DOHH2 (cell line): Measurements from ENCODE around the gene NR1H4.
"Not testable (repeated sequence)": the region's sequence is repeated elsewhere in the genome, so short reads cannot be mapped to it uniquely, and the experiment has no call there.

ENCODE experiments used
- H3F3A ChIP-seq: fragments of 200-600 bp; sonication (generic), shearing (Covaris generic); 2 replicates; pipeline ENCODE4 v1.6.0; 2016; ENCODE audit warnings: antibody characterized with exemption, mild to moderate bottlenecking; ENCODE audit not compliant: control insufficient read depth, insufficient read depth
- H3K27ac ChIP-seq: fragments of 200-600 bp; sonication (generic); 2 replicates; pipeline ENCODE4 v1.5.1; 2014; ENCODE audit warnings: low read depth, mild to moderate bottlenecking, low read length, moderate library complexity
- H3K27me3 ChIP-seq: fragments of 200-600 bp; sonication (generic); 2 replicates; pipeline ENCODE4 v1.6.1; 2014; ENCODE audit warnings: mild to moderate bottlenecking, low read length, mixed read lengths; ENCODE audit not compliant: control insufficient read depth
- H3K36me3 ChIP-seq: fragments of 200-600 bp; sonication (generic); 2 replicates; pipeline ENCODE4 v1.6.1; 2014; ENCODE audit warnings: mild to moderate bottlenecking, low read length, moderate library complexity, mixed read lengths; ENCODE audit not compliant: control insufficient read depth
- H3K4me1 ChIP-seq: fragments of 200-600 bp; sonication (generic); 2 replicates; pipeline ENCODE4 v1.6.1; 2014; ENCODE audit warnings: mild to moderate bottlenecking, low read length, mixed read lengths; ENCODE audit not compliant: control insufficient read depth
- H3K4me2 ChIP-seq: fragments of 200-600 bp; sonication (generic); 2 replicates; pipeline ENCODE4 v1.6.0; 2014; ENCODE audit warnings: mild to moderate bottlenecking, low read length, moderate library complexity
- H3K4me3 ChIP-seq: fragments of 200-600 bp; sonication (generic); 2 replicates; pipeline ENCODE4 v1.5.1; 2014; ENCODE audit warnings: mild to moderate bottlenecking, low read length, mixed read lengths
- H3K79me2 ChIP-seq: fragments of 200-600 bp; sonication (generic); 2 replicates; pipeline ENCODE4 v1.6.1; 2014; ENCODE audit warnings: mild to moderate bottlenecking, low read length, mixed read lengths; ENCODE audit not compliant: control insufficient read depth
- H3K9me2 ChIP-seq: fragments of 200-600 bp; sonication (generic); replicated peaks from 2 replicates; pipeline ENCODE4 v1.6.1; 2014; ENCODE audit warnings: mild to moderate bottlenecking, low read length, mixed read lengths; ENCODE audit not compliant: control insufficient read depth
- H3K9me3 ChIP-seq: fragments of 200-600 bp; sonication (generic); 2 replicates; pipeline ENCODE4 v1.6.1; 2014; ENCODE audit warnings: antibody characterized with exemption, low read length, mixed read lengths; ENCODE audit not compliant: control insufficient read depth, insufficient read depth
- H4K20me1 ChIP-seq: fragments of 200-600 bp; sonication (generic); 2 replicates; pipeline ENCODE4 v1.6.0; 2014; ENCODE audit warnings: low read depth, mild to moderate bottlenecking, antibody characterized with exemption, low read length, moderate library complexity; ENCODE audit not compliant: control insufficient read depth, insufficient read depth
- EZH2phosphoT487 ChIP-seq: fragments of 200-600 bp; sonication (generic); IDR thresholded peaks from 2 replicates; pipeline ENCODE4 v1.6.1; 2017; ENCODE audit warnings: borderline replicate concordance, mild to moderate bottlenecking, antibody characterized with exemption, low read length, moderate library complexity, mixed read lengths
- TF ChIP-seq, protein P1 (sequence below): fragments of 200-600 bp; sonication (generic); IDR thresholded peaks from one replicate; pipeline ENCODE4 v1.5.1; 2014; ENCODE audit warnings: antibody characterized with exemption, mild to moderate bottlenecking, low read depth, low read length; ENCODE audit not compliant: poor library complexity, severe bottlenecking

NR1H4 gene

DNA sequence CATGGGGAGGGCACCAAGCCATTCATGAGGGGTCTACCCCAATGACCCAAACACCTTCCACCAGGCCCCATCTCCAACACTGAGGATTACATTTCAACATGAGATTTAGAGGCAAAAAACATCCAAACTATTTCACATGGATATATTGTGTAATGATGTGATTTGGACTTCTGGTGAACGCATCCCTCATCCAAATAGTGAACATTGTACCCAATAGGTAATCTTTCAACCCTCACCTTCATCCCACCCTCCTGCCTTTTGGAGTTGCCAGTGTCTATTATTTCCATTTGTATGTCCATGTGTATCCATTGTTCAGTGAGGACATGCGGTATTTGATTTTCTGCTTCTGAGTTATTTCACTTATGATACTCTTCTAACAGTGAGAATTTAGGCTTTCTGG, 83.7 kb downstream of the NR1H4 start:
- TF ChIP-seq, protein P1, sequence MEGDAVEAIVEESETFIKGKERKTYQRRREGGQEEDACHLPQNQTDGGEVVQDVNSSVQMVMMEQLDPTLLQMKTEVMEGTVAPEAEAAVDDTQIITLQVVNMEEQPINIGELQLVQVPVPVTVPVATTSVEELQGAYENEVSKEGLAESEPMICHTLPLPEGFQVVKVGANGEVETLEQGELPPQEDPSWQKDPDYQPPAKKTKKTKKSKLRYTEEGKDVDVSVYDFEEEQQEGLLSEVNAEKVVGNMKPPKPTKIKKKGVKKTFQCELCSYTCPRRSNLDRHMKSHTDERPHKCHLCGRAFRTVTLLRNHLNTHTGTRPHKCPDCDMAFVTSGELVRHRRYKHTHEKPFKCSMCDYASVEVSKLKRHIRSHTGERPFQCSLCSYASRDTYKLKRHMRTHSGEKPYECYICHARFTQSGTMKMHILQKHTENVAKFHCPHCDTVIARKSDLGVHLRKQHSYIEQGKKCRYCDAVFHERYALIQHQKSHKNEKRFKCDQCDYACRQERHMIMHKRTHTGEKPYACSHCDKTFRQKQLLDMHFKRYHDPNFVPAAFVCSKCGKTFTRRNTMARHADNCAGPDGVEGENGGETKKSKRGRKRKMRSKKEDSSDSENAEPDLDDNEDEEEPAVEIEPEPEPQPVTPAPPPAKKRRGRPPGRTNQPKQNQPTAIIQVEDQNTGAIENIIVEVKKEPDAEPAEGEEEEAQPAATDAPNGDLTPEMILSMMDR: no peak
- no peak for TF ChIP-seq EZH2phosphoT487
- no peak overlapping the region for H3K27ac ChIP-seq
- H3K4me3 ChIP-seq: no peak overlapping the region
- H3K79me2 ChIP-seq: no peaks in the 10 kb centered on the region
- H4K20me1 ChIP-seq: no peaks in the 10 kb centered on the region
- no peaks in the 10 kb centered on the region for H3K36me3 ChIP-seq
- H3K9me3 ChIP-seq: no peaks in the 10 kb centered on the region
- no peak overlapping the region for H3K4me2 ChIP-seq
- no peaks in the 10 kb centered on the region for H3K9me2 ChIP-seq
- no peaks in the 10 kb centered on the region for H3K4me1 ChIP-seq
- no peaks in the 10 kb centered on the region for H3K27me3 ChIP-seq
- no peaks in the 10 kb centered on the region for H3F3A ChIP-seq

DNA sequence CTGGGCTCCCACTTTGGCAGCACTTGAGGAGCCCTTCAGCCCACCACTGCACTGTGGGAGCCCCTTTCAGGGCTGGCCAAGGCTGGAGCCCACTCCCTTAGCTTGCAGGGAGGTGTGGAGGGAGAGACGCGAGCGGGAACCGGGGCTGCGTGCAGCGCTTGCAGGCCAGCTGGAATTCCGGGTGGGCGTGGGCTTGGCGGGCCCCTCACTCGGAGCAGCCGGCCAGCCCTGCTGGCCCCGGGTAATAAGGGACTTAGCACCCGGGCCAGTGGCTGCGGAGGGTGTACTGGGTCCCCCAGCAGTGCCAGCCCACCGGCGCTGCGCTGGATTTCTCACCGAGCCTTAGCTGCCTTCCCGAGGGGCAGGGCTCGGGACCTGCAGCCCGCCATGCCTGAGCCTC, 85.6 kb downstream of the NR1H4 start:
- H3K9me3 ChIP-seq, H4K20me1 ChIP-seq, H3K4me2 ChIP-seq, H3K36me3 ChIP-seq, H3K4me3 ChIP-seq, H3K27ac ChIP-seq, H3K9me2 ChIP-seq, H3K4me1 ChIP-seq, H3K79me2 ChIP-seq, H3K27me3 ChIP-seq, H3F3A ChIP-seq: not testable (repeated sequence)

DNA sequence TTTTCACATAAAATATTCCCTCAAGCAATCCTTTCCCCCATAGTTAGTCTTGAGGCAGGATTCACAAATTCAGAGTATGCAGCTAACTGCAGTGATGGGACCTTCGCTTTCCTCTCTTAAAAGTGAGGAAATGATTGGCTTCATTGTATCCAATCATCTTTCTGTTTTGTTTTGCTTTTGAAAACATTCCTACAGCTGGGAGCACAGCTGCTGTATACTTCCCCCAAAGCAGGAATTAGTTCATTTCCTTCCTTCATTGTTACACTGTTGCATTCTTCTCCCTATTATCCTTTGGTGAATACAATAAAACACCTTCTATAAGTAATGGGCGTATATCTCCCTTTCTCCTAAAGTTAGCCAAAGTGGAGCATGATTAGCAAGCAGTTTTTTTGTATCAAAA, 90.4 kb downstream of the NR1H4 start:
- Histone ChIP-seq H3K79me2 (no peaks in the 10 kb centered on the region), H3K4me3 (no peak overlapping the region), H3K4me1 (no peaks in the 10 kb centered on the region)

DNA sequence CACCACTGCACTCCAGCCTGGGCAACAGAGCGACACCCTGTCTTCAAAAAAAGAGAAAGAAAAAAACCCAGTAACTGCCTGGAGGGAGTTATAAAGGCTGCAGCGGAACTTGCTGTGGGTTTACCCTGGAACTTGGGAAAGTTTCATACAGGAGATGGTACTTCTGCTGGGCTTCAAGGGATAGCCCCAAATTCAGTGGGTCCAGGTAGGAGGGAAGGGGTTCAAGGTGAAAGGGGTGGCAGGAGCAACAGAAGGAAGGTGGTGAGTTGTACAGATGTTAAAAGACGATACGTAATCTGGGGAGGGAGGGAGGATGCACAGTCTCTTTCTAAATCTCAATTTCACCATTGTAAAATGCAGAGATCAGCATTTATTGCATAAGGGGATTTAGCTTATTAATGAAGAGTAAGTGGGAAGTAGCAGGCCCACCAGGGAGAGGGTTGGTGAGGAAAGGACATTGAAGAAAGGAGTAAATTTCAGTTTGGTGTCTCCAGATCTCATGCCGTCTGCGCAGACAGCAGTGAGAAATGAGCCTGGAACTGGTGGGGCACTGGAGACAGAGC, 91.3 kb downstream of the NR1H4 start:
- no peak for TF ChIP-seq EZH2phosphoT487
- TF ChIP-seq, protein P1: no peak
- H3K27ac ChIP-seq: no peak overlapping the region
- no peaks in the 10 kb centered on the region for H3K9me3 ChIP-seq

More for the DNA sequence above, 90.4 kb downstream of the NR1H4 start:
- Histone ChIP-seq H3F3A (no peaks in the 10 kb centered on the region), H3K27ac (no peak overlapping the region), H4K20me1 (no peaks in the 10 kb centered on the region), H3K27me3 (no peaks in the 10 kb centered on the region), H3K4me2 (no peak overlapping the region), H3K9me3 (no peaks in the 10 kb centered on the region), H3K36me3 (no peaks in the 10 kb centered on the region), H3K9me2 (no peaks in the 10 kb centered on the region)
- no peak for TF ChIP-seq EZH2phosphoT487
- TF ChIP-seq, protein P1: no peak

More for the DNA sequence above, 91.3 kb downstream of the NR1H4 start:
- no peaks in the 10 kb centered on the region for H3K36me3 ChIP-seq
- H4K20me1 ChIP-seq: no peaks in the 10 kb centered on the region
- H3K4me2 ChIP-seq: no peak overlapping the region
- no peaks in the 10 kb centered on the region for H3K9me2 ChIP-seq
- H3K4me1 ChIP-seq: no peaks in the 10 kb centered on the region
- no peaks in the 10 kb centered on the region for H3F3A ChIP-seq
- no peaks in the 10 kb centered on the region for H3K79me2 ChIP-seq
- H3K4me3 ChIP-seq: no peak overlapping the region
- H3K27me3 ChIP-seq: no peaks in the 10 kb centered on the region
